ENCODE results near the gene CHST13. TPM values are rescaled to one million over a fixed set of nuclear protein-coding genes. Genes with fewer than 3 reads are reported as not detected.

The CHST13 gene
- total and polyA plus RNA-seq, 2 donors (not counting 3 experiments of a cell fraction or from before 2014, with no cell fraction given): 0.04 TPM; not detected in 1

DNA sequence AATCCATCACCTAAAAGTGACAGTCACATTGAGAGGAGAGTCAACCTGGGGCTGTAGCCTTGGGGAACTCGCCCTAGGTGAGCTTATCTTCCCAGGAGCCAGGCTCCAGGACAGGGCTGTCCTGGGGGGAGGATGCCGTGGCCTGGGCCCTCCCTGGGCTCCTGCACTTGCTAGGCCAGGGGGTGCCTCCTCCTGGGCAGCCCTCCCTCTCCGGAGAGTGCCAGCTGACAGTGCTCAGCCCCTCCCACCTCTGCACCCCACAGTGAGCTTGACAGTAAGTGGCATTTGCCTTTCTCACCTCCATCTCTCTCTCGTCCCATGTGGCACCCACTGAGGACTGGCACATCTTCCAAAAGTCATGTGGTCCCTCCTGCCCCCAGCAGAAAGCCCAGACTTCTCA is 25.5 kb upstream of the CHST13 start:
- FAIRE-seq: no peak
- Histone ChIP-seq H3K27ac (ENCODE audit: insufficient read depth, low read depth, low read length) (no peak overlapping the region), H3K36me3 (ENCODE audit: control insufficient read depth in 2 of 2, extremely low read depth in 1 of 2, insufficient read depth in 2 of 2, low read length in 2 of 2) (no peaks in the 10 kb centered on the region), H3K4me3 (replicated peaks in 1 of 3; ENCODE audit: insufficient read depth in 1 of 3, low read depth in 1 of 3, low read length in 3 of 3) (no peak overlapping the region), H2AFZ (ENCODE audit: low read depth, low read length) (no peak overlapping the region), H3K27me3 (ENCODE audit: control insufficient read depth in 2 of 2, insufficient read depth in 2 of 2, low read length in 2 of 2) (no peaks in the 10 kb centered on the region), H4K20me1 (replicated peaks; ENCODE audit: control insufficient read depth, extremely low read depth, insufficient read depth, low read length) (no peaks in the 10 kb centered on the region), H3K79me2 (ENCODE audit: control insufficient read depth, insufficient read depth, low read length) (no peaks in the 10 kb centered on the region), H3K4me1 (ENCODE audit: control insufficient read depth, extremely low read depth, insufficient read depth, low read length) (no peaks in the 10 kb centered on the region), H3K9me1 (replicated peaks; ENCODE audit: control insufficient read depth, extremely low read depth, insufficient read depth, low read length) (no peaks in the 10 kb centered on the region), H3K4me2 (ENCODE audit: insufficient read depth, low read length) (no peak overlapping the region), H3K9me3 (replicated peaks; ENCODE audit: control insufficient read depth, insufficient read depth, low read length) (no peaks in the 10 kb centered on the region), H3K9ac (replicated peaks; ENCODE audit: extremely low read depth, insufficient read depth, low read length) (no peak overlapping the region)
- POLR2A ChIA-PET: no interaction called here
- no TSS peak for BruUV-seq (replicated peaks)
- intact Hi-C loops (cut with micrococcal nuclease): no loop called here
- CTCF ChIA-PET: no interaction called here
- TF ChIP-seq JUN (IDR thresholded peaks at IDR 0.05; ENCODE audit: borderline replicate concordance, insufficient read depth, insufficient read length, low read depth) (no peak), POLR2AphosphoS5 (IDR thresholded peaks at IDR 0.05; ENCODE audit: insufficient read depth, low read depth, low read length) (no peak), MYC (IDR thresholded peaks at IDR 0.05; ENCODE audit: low read depth, low read length) (no peak), POLR2A (IDR thresholded peaks at IDR 0.05; ENCODE audit: low read depth, low read length) (no peak), GATA2 (IDR thresholded peaks at IDR 0.05; ENCODE audit: insufficient read depth, insufficient read length, low read depth, low read length) (no peak), EZH2 (IDR thresholded peaks at IDR 0.05; ENCODE audit: borderline replicate concordance, low read depth, low read length, severe bottlenecking) (no peak), FOS (IDR thresholded peaks at IDR 0.05; ENCODE audit: borderline replicate concordance, insufficient read depth, low read length) (no peak)
- TF ChIP-seq, protein P1, sequence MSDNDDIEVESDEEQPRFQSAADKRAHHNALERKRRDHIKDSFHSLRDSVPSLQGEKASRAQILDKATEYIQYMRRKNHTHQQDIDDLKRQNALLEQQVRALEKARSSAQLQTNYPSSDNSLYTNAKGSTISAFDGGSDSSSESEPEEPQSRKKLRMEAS (IDR thresholded peaks at IDR 0.05; ENCODE audit: insufficient read depth, insufficient read length): no peak
- TF ChIP-seq, protein P2, sequence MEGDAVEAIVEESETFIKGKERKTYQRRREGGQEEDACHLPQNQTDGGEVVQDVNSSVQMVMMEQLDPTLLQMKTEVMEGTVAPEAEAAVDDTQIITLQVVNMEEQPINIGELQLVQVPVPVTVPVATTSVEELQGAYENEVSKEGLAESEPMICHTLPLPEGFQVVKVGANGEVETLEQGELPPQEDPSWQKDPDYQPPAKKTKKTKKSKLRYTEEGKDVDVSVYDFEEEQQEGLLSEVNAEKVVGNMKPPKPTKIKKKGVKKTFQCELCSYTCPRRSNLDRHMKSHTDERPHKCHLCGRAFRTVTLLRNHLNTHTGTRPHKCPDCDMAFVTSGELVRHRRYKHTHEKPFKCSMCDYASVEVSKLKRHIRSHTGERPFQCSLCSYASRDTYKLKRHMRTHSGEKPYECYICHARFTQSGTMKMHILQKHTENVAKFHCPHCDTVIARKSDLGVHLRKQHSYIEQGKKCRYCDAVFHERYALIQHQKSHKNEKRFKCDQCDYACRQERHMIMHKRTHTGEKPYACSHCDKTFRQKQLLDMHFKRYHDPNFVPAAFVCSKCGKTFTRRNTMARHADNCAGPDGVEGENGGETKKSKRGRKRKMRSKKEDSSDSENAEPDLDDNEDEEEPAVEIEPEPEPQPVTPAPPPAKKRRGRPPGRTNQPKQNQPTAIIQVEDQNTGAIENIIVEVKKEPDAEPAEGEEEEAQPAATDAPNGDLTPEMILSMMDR (IDR thresholded peaks at IDR 0.05; ENCODE audit: extremely low read depth in 1 of 2, insufficient read depth in 1 of 2, low read depth in 1 of 2, low read length in 2 of 2): no peak
- DNase-seq (ENCODE audit: low read depth, low spot score): no peak
- dilution Hi-C loops (cut with MboI; ENCODE audit: extremely low pct_ligation_motif_present, low sequenced_read_pairs): no loop called here

Data from endothelial cell of umbilical vein (primary cell).